H7 (cell line): ENCODE measurements around the gene PIAS1. TPM values are rescaled to one million over a fixed set of nuclear protein-coding genes. Genes with fewer than 3 reads are reported as not detected.
"Not testable (repeated sequence)": the region's sequence is repeated elsewhere in the genome, so short reads cannot be mapped to it uniquely, and the experiment has no call there.

Source experiments
- DNase-seq: peaks from one replicate; pipeline ENCODE4 v3.0.0; 2012
- H3K27me3 ChIP-seq: 2 replicates; pipeline ENCODE4 v1.6.0; 2011; ENCODE audit warnings: mild to moderate bottlenecking, low read length; ENCODE audit not compliant: control insufficient read depth, insufficient read depth
- H3K36me3 ChIP-seq: replicated peaks from 2 replicates; pipeline ENCODE4 v1.5.1; 2011; ENCODE audit warnings: low read length; ENCODE audit not compliant: control insufficient read depth, insufficient read depth
- H3K4me3 ChIP-seq: 2 replicates; pipeline ENCODE4 v1.5.1; 2011; ENCODE audit warnings: low read depth, mild to moderate bottlenecking, control low read depth, low read length, moderate library complexity; ENCODE audit not compliant: insufficient read depth
- total RNA-seq: library from RNA; depleted of rRNA; stranded (reverse); fragments of >200 nt; shearing (Covaris generic); gene quantifications from 2 replicates; pipeline ENCODE4 v1.2.3, GENCODE V29; 2014

PIAS1 gene
- total RNA-seq, 1 experiment from 2014 or later = 23.7 TPM

DNA sequence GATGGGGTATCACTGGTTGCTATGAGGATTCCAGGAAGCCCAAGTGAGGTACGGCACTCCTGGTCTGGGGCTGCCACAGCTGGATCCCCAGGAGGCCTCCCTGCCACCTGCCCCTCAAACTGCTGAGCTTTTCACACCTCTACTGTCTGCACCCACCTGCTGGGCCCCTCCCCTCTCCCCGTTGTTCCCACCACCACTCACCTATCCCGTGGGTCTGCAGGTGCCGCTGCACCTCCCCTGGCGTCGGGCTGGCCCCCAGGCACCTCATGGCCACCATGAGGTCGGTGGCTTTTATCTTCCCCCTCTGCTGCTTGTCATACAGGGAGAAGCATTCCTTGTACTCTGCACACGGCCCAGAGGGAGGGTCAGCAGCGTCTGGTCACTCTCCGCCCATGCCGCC, 145.2 kb downstream of the PIAS1 start:
- no peak overlapping the region for H3K4me3 ChIP-seq
- no peaks in the 10 kb centered on the region for H3K27me3 ChIP-seq
- H3K36me3 ChIP-seq = no peaks in the 10 kb centered on the region; the same call in 1 of the 2 replicates
- peak; percentile 52 for DNase-seq

DNA sequence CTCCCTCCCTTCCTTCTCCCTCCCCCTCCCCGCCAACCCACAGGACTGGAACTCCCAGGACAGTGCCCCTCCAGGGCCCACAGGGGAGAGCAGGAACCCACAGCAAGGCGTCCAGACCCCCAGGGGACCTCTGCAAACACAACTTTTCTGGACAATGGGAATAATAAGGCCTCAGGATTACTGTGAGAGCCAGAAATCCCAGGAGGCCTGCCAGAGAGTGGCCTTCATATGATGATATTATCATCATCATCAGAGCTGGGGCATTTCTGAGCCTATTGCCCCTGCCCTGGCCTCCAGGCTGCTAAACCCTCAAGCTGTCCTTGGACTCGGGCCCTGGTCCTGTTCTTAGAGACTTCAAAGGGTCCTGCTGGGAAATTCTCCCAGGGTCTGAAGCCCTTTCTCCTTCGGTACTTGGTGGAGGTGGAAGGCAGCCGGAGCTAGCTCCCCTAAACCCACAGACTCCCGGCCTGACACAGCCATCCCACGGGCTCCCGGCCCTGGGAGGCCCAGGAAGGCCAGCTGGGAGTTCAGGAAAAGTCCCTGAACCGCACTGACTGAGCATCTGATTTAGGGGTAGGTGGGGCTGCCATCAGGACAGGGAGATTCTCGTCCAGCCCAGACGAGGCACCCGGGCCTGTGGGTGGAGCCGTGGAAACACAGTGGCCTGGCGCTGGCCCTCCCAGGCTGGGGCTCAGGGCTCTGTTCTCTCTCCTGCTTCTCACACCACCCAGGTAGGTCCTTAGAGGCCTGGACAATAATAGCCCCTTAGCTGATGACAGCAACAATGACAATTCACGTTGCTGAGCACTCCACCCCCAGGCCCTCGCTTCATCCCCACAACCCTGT, 146.1 kb downstream of the PIAS1 start:
- H3K36me3 ChIP-seq = no peaks in the 10 kb centered on the region; the same call in 1 of the 2 replicates
- peak; percentile 65 for DNase-seq
- no peak overlapping the region for H3K4me3 ChIP-seq
- H3K27me3 ChIP-seq = no peaks in the 10 kb centered on the region

DNA sequence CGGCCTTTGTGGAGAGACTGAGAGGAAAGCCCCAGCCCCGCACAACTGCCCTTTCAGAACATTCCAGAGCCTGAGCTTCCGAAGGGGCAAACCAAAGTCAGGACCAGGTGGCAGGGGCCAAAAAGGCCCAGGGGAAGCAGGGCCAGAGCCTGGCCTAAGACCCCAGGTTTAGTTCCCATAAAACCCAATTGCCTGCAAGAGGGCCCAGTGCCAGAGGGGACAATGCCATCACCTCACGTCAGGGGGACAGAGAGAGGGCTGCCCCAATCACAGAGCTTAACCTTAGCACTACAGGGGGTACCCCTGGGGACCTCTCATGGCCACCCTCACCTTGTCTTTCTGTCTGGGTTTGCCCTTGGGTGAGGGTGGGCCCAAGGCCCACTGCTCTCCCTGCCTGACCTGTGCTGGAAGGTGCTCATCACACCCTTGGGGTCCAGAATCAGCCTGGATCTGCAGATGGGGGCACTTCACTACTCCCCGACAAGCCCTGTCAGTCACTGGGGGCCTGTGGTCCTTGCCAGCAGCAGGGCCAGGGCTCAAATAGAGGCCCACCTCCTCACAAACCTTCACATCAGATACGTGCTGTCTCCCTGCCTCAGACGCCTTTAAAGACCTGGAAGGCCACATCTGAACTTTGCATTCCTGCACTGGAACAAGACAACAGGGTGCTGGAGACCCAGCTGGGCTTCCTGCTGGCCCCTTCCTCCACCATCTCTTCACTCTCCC, 147.2 kb downstream of the PIAS1 start:
- DNase-seq = peak; percentile 58
- Histone ChIP-seq H3K27me3 (no peaks in the 10 kb centered on the region), H3K36me3 (peaks cover 1% of the 10 kb centered on the region), H3K4me3 (no peak overlapping the region)

DNA sequence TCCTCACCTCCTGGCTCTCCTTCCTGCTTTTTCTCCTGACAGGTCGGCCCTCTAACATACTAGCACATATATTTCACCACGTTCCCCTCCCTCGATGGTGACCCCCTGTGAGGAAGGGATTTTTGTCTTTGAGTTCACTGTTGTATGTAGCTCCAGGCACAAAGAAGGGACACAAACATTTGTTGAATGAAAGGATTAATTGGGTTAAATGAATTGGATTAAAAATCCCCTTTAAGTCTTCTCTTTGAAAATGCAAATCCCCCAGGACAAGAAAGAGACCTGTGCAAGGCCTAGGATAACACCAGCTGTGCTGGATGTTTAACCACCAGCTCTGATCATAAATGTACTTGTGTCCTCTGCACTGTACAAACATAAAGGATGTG, 147.8 kb downstream of the PIAS1 start:
- H3K36me3 ChIP-seq = peaks cover 1% of the 10 kb centered on the region
- no peak overlapping the region for H3K4me3 ChIP-seq
- no peaks in the 10 kb centered on the region for H3K27me3 ChIP-seq
- no peak for DNase-seq

DNA sequence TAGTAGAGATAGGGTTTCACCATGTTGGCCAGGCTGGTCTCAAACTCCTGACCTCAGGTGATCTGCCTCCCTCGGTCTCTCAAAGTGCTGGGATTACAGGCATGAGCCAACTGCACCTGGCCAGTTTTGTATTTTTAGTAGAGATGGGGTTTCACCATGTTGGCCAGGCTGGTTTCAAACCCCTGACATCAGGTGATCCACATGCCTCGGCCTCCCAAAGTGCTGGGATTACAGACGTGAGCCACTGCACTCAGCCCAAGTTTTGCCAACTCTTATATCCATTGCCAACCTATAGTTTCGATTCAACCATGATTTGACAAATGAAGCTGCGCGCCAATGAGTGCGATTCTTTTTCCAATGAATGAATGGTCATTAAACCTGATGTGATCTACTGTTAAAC, 148.9 kb downstream of the PIAS1 start:
- not testable (repeated sequence) for H3K4me3 ChIP-seq, DNase-seq, H3K27me3 ChIP-seq, H3K36me3 ChIP-seq

DNA sequence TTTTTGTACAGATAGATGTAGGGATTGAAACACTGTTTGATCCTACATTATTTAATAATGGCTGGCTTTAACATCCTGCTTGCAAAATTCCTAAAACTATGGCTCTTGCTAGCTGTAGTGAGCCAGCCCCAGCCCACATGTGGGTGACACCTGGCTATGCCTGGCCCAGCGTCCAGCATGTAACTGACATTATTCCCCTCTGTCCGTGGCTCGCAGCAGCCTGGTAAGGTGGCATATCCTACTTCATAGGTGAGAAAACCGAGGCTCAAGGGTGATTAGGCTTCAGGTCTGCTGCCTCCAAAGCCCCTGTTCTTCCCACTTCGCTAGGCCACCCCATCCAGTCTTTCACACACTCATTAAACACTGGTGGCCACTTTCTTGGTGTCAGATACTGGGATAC, 149.4 kb downstream of the PIAS1 start:
- peak; percentile 26 for DNase-seq
- no peaks in the 10 kb centered on the region for H3K27me3 ChIP-seq
- no peak overlapping the region for H3K4me3 ChIP-seq
- H3K36me3 ChIP-seq = peaks cover 1% of the 10 kb centered on the region

DNA sequence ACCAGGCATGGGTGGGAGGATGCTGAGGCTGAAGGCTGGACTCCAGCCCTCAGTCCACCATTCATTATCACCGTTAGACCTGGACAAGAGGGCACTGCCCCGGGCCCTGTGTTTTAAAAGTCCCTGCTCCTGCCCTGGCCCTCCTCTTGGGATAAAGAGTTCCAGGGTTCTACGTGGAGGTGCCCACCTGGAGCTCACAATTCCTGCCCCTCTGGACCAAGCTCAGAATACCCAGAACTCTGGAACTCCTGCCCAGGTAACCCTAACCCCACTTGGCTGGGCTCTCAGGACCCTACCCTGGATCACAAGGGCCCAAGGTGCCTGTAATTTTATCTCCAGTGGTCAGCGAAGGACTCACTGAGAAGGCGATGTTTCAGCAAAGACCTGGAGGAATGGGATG, 149.8 kb downstream of the PIAS1 start:
- DNase-seq = no peak
- H3K36me3 ChIP-seq = peaks cover 1% of the 10 kb centered on the region
- no peak overlapping the region for H3K4me3 ChIP-seq
- no peaks in the 10 kb centered on the region for H3K27me3 ChIP-seq

DNA sequence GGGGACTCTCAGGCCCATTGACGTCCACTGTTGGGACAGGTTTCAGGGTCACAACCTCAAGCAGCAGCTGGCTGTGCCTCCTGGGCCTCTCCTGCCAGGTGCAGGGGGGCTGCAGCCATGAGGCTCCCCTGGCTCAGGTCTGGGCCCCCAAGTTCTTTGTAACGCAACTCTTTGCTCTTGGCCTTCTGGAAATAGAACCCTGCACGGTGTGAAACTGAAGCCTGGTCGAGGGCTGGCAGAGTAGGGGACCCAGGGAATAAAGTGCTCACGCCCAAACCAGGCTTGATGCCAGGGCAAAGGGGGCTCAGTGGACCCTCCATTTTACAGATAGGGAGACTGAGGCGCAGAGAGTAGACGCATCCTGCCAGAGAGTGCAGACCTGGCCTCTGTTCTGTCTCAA, 150.2 kb downstream of the PIAS1 start:
- peak; percentile 38 for DNase-seq
- H3K4me3 ChIP-seq = no peak overlapping the region

DNA sequence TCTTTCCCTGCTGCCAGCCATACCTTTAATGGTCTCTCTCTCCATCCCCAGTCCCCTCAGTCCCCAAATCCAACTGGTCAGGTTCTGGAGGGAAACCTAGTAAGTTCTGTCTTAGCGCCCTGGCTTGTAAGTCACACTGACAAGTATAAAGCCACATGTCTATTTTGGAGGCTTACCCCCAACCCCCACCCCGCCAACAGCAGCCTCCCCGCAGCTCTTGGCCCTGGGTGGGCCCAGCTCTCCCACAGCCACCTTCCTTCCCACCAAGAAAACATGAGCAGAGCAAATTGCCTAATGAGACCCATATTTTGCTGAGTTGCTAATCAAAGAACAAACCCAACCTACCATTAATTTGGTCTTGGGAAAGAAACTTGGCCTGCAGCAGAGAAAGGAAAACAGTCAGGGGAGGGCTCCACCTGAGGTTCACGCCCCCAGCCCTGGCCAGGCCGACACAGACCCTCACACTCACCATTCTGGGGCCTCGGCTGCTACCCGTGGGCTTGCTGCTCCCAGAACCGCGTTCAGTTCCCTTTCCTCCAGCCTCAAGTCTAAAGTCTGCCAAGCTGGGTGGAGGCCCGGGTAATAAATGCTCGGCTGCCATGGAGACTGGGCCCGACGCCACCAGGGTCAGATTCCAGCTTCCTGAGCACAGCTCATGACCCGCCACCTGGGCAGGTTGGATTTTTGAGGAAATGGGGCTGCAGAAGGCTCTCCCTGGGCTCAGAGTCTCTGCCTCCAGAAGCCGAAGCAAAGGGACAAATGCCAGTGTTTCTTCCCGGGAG, 150.9 kb downstream of the PIAS1 start, which contains the start of gene CALML4:
CALML4 (minus strand) TSS at position 557 of the 782 bp plus-strand sequence; CDS start at position 472, 85 bp downstream.
- Histone ChIP-seq H3K36me3 (peaks cover 1% of the 10 kb centered on the region), H3K4me3 (no peak within 1 kb of the TSS), H3K27me3 (no peaks in the 10 kb centered on the region)
- DNase-seq = peak; percentile 54

More for the DNA sequence above, 150.2 kb downstream of the PIAS1 start:
- Histone ChIP-seq H3K36me3 (peaks cover 1% of the 10 kb centered on the region), H3K27me3 (no peaks in the 10 kb centered on the region)

DNA sequence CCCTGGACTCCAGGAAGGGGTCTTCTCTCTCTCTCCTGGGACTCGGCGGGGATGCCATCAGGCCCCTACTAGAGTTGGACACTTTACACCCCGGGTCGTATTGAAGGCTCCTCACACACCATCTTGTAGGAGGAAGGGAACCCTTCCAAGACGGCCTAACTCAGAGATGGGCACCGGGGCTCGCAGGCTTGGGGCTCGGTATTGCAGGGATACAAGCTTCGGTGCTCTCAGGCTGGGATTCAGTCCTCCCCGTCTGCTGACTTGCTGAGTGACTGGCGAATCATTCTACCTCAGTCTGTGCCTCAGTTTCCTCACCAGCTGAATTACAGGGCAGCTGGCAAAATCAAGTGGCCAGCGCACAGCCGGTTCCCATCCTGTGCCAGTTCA, 151.4 kb downstream of the PIAS1 start:
- DNase-seq = peak; percentile 42
- H3K4me3 ChIP-seq = no peak overlapping the region
- no peaks in the 10 kb centered on the region for H3K27me3 ChIP-seq
- peaks cover 1% of the 10 kb centered on the region for H3K36me3 ChIP-seq

DNA sequence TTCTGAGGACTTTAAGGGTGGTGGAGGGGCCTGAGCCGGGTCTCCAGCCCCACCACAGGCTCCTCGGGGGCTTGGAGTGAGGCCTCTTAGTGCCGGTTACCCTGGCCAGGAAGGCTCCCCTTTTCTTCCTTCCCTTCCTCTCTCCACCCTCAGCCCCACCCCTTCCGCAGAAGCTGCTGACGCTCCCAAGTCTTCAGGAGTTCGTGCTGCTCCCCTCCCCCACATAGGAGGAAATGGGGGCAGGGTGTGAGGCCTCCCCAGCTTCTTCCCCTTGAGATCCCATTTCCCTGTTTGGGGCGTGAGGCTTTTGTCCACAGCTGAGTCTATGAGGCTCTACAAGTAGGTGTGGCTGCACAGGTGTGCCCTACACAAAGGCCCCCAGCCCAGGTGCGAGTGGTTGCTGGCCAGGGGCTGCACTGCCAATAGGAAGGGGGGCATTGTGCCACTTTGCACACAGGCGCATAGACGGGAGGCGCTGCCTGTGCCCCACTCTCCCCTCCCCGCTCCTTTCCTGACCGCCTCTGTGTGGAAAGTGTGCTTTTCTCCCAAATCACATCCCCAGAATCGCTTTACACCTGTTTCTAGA, 151.9 kb downstream of the PIAS1 start:
- Histone ChIP-seq H3K27me3 (no peaks in the 10 kb centered on the region), H3K36me3 (peaks cover 1% of the 10 kb centered on the region), H3K4me3 (no peak overlapping the region)
- DNase-seq = peak; percentile 87

DNA sequence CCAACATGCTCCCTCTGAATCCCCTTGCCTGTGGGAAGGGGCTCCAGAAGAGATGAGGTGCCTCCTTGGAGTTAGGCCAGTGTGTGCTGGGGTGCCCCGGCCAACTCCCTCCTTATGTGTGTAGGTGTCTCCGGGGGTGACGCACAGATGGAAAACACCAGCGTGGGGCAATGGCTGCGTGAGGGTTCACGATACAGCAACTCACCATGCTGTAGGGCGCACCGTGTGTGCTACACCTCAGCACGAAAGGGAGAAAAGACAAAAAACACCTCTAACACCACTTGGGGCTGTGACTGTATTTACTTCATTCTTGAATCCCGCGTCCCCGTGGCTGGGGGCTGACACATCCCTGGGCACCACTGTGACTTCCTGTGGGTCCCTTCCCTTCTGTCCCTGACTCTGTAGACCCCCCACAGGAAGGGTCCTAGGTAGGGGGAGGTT, 152.6 kb downstream of the PIAS1 start:
- Histone ChIP-seq H3K36me3 (peaks cover 1% of the 10 kb centered on the region), H3K27me3 (no peaks in the 10 kb centered on the region), H3K4me3 (no peak overlapping the region)
- DNase-seq = peak; percentile 36

DNA sequence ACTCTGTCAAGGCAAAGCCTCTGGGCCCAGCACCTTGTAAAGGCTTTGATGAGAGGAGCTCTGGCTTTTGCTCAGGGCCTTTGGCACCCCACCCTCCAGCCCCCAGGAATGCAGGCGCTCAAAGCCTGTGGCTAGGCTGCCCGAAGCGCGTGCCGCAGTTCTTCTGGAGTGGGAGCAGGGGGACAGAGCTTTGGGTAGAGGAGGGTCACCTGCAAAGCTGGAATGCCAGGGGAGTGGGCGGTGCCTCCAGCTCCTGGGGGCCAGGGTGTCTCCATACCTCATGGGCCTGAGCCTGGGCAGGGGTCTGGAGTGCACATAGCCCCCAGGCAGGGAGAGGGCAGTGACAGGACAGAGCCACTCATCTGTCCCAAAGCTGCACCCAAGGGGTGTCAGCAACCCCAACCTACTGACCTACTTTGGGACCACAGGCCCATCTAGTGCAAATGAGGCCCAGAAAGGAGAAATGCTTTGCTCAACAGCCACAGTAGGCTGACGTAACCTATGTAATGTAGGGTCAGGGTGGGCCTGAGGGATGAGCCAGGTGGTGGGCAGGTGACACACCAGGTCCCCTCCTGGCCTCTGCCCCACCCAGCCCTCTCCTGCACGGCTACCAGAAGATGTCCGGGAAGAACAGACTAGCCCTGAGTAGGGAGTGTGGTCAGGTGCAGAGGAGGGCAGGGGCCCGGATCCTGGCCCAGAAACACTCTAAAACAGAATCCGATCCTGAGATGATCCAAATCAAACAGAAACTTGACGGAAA, 153.2 kb downstream of the PIAS1 start:
- DNase-seq = peak; percentile 52
- no peaks in the 10 kb centered on the region for H3K27me3 ChIP-seq
- H3K4me3 ChIP-seq = no peak overlapping the region
- peaks cover 1% of the 10 kb centered on the region for H3K36me3 ChIP-seq
